Hepatocyte (in vitro differentiated cells): Measurements from ENCODE around the gene KASH5. TPM values are rescaled to one million over a fixed set of nuclear protein-coding genes. Genes with fewer than 3 reads are reported as not detected.

Experiments
- DNase-seq: peaks from one replicate; pipeline ENCODE4 v3.0.0-alpha.2; 2016; ENCODE audit warnings: low spot score
- H2AFZ ChIP-seq: fragments of 200-600 bp; sonication (generic); 2 replicates; pipeline ENCODE4 v1.6.0; 2016; ENCODE audit warnings: antibody characterized with exemption, mild to moderate bottlenecking
- H3K27ac ChIP-seq: fragments of 200-600 bp; sonication (generic); 2 replicates; pipeline ENCODE4 v1.5.1; 2016; ENCODE audit warnings: mild to moderate bottlenecking
- H3K27me3 ChIP-seq: fragments of 200-600 bp; sonication (generic); 2 replicates; pipeline ENCODE4 v1.6.1; 2016
- H3K36me3 ChIP-seq: fragments of 200-600 bp; sonication (generic); replicated peaks from 2 replicates; pipeline ENCODE4 v1.5.1; 2016; ENCODE audit warnings: low read depth; ENCODE audit not compliant: insufficient read depth
- H3K4me1 ChIP-seq: fragments of 200-600 bp; sonication (generic); 2 replicates; pipeline ENCODE4 v1.5.1; 2016; ENCODE audit warnings: mild to moderate bottlenecking, moderate library complexity; ENCODE audit not compliant: insufficient read depth
- H3K4me2 ChIP-seq: fragments of 200-600 bp; sonication (generic); 2 replicates; pipeline ENCODE4 v1.6.0; 2016
- H3K4me3 ChIP-seq: fragments of 200-600 bp; sonication (generic); 2 replicates; pipeline ENCODE4 v1.5.1; 2016; ENCODE audit warnings: mild to moderate bottlenecking
- H3K79me2 ChIP-seq: fragments of 200-600 bp; sonication (generic); 2 replicates; pipeline ENCODE4 v1.6.0; 2017; ENCODE audit warnings: mild to moderate bottlenecking
- H3K9me2 ChIP-seq: fragments of 200-600 bp; sonication (generic); replicated peaks from 2 replicates; pipeline ENCODE4 v1.6.0; 2017; ENCODE audit warnings: mild to moderate bottlenecking; ENCODE audit not compliant: insufficient read depth
- H3K9me3 ChIP-seq: fragments of 200-600 bp; sonication (generic); 2 replicates; pipeline ENCODE4 v1.5.1; 2016; ENCODE audit warnings: low read depth, mild to moderate bottlenecking
- H4K20me1 ChIP-seq: fragments of 200-600 bp; sonication (generic); 2 replicates; pipeline ENCODE4 v1.6.0; 2016; ENCODE audit warnings: mild to moderate bottlenecking; ENCODE audit not compliant: insufficient read depth, poor library complexity, severe bottlenecking
- CTCF ChIP-seq: fragments of 200-600 bp; sonication (generic); IDR thresholded peaks from 2 replicates; pipeline ENCODE4 v1.5.1; 2016; ENCODE audit warnings: antibody characterized with exemption, mild to moderate bottlenecking; ENCODE audit not compliant: poor library complexity
- EZH2 ChIP-seq: fragments of 200-600 bp; sonication (generic); IDR thresholded peaks from 2 replicates; pipeline ENCODE4 v1.6.1; 2016; ENCODE audit warnings: antibody characterized with exemption, mild to moderate bottlenecking, borderline replicate concordance
- EZH2phosphoT487 ChIP-seq: fragments of 200-600 bp; sonication (generic); IDR thresholded peaks from one replicate; pipeline ENCODE4 v1.6.1; 2018; ENCODE audit warnings: antibody characterized with exemption, mild to moderate bottlenecking, low read depth, moderate library complexity; ENCODE audit not compliant: unreplicated experiment, severe bottlenecking
- WGBS: methylation state at CpG from one replicate; pipeline ENCODE4 v1.1.6; 2016; ENCODE audit warnings: low lambda C conversion rate; ENCODE audit errors: missing lambda C conversion rate; 5-methylcytosine and 5-hydroxymethylcytosine counted together
- polyA plus RNA-seq: library from polyadenylated mRNA; unstranded; fragments of >200 nt; fragmentation: Nextera tagmentation; extraction: Ambion mirVana; gene quantifications from 2 replicates; pipeline ENCODE4 v1.2.1, GENCODE V29; 2016
- total RNA-seq: library from RNA; depleted of rRNA; stranded (reverse); fragments of >200 nt; gene quantifications from 2 replicates; pipeline ENCODE4 v1.2.3, GENCODE V29; 2014

KASH5 gene
- total and polyA plus RNA-seq, 2 experiments from 2014 or later, result not detected

- TF ChIP-seq EZH2 (no peak), CTCF (no peak), EZH2phosphoT487 (no peak)
- H3K36me3 ChIP-seq, result no peaks in the 10 kb centered on the region
- 89% methylated on average over 3 of the region's 3 CpGs for WGBS
These were observed 7.7 kb upstream of the KASH5 start for GRCh38 chr19:49380391-49380790.

GRCh38 chr19:49382639-49383038 is 5.4 kb upstream of the KASH5 start:
- no peaks in the 10 kb centered on the region for H3K79me2 ChIP-seq
- no peaks in the 10 kb centered on the region for H3K27me3 ChIP-seq
- 95% methylated on average over 5 of the region's 5 CpGs for WGBS
- H3K9me3 ChIP-seq, result no peaks in the 10 kb centered on the region
- H3K4me2 ChIP-seq, result no peak overlapping the region
- H3K36me3 ChIP-seq, result no peaks in the 10 kb centered on the region
- no peaks in the 10 kb centered on the region for H3K9me2 ChIP-seq
- DNase-seq, result no peak
- H3K4me3 ChIP-seq, result no peak overlapping the region
- H3K27ac ChIP-seq, result no peak overlapping the region
- H4K20me1 ChIP-seq, result no peaks in the 10 kb centered on the region
- TF ChIP-seq EZH2, result no peak
- no peak for TF ChIP-seq EZH2phosphoT487
- TF ChIP-seq CTCF, result no peak
- no peaks in the 10 kb centered on the region for H3K4me1 ChIP-seq
- no peak overlapping the region for H2AFZ ChIP-seq

More at GRCh38 chr19:49380391-49380790, 7.7 kb upstream of the KASH5 start:
- no peak overlapping the region for H2AFZ ChIP-seq
- H3K4me3 ChIP-seq, result no peak overlapping the region
- H3K4me1 ChIP-seq, result no peaks in the 10 kb centered on the region
- H3K4me2 ChIP-seq, result no peak overlapping the region
- no peaks in the 10 kb centered on the region for H3K9me2 ChIP-seq
- no peak overlapping the region for H3K27ac ChIP-seq
- no peaks in the 10 kb centered on the region for H3K79me2 ChIP-seq
- no peak for DNase-seq
- no peaks in the 10 kb centered on the region for H3K9me3 ChIP-seq
- H3K27me3 ChIP-seq, result no peaks in the 10 kb centered on the region
- no peaks in the 10 kb centered on the region for H4K20me1 ChIP-seq

DNA sequence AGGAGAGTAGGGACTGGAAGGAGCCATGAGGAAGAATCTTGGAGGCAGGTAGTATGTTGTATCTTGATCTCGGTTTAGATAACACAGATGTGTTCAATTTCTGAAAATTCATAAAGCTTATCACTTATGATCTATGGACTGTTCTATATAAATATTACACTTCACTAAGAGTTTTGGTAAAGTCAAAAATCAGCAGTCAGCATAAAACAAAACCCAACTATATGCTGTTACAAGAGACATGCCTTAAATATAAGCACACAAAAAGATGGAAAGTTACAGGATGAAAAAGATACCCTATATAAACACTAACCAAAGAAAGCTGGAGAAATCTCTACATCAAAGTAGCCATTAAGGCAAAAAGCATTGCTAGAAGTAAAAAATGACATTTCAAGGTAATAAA is 4.5 kb upstream of the KASH5 start:
- Histone ChIP-seq H2AFZ (no peak overlapping the region), H3K9me3 (no peaks in the 10 kb centered on the region), H4K20me1 (no peaks in the 10 kb centered on the region), H3K4me2 (no peak overlapping the region), H3K4me1 (no peaks in the 10 kb centered on the region), H3K27me3 (no peaks in the 10 kb centered on the region), H3K79me2 (no peaks in the 10 kb centered on the region), H3K27ac (no peak overlapping the region), H3K9me2 (no peaks in the 10 kb centered on the region), H3K36me3 (no peaks in the 10 kb centered on the region), H3K4me3 (no peak overlapping the region)
- TF ChIP-seq CTCF (no peak), EZH2phosphoT487 (no peak)
- 97% methylated on average over 1 of the region's 1 CpG for WGBS
- DNase-seq, result no peak

DNA sequence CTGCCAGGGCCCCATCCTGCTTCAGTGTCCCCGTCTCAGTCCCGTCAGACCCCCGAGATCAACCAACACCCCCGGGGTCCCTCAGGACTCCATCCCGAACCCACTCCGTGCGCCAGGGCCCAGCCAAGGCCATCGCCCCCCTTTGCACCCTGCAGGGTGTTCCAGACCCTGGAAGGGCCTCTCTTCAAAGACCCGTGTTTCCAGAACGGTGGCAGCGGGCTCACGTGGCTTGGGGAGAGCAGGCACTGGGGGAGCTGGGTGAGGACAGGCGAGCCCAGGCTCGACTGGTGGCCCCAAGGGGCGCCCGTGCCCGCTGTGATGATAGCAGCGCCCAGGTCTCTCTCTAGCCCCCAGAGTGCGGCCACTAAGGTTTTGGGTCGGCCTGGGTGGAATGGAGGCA is 1.4 kb downstream of the KASH5 start:
- no peak for TF ChIP-seq EZH2
- no peak for TF ChIP-seq CTCF
- TF ChIP-seq EZH2phosphoT487, result no peak
- H3K79me2 ChIP-seq, result no peaks in the 10 kb centered on the region
- H3K4me1 ChIP-seq, result no peaks in the 10 kb centered on the region
- H3K27me3 ChIP-seq, result no peaks in the 10 kb centered on the region
- H3K27ac ChIP-seq, result no peak overlapping the region
- H4K20me1 ChIP-seq, result no peaks in the 10 kb centered on the region
- H3K36me3 ChIP-seq, result no peaks in the 10 kb centered on the region
- 92% methylated on average over 20 of the region's 20 CpGs for WGBS
- no peak for DNase-seq
- H3K4me3 ChIP-seq, result no peak overlapping the region
- no peak overlapping the region for H2AFZ ChIP-seq
- H3K4me2 ChIP-seq, result no peak overlapping the region
- no peaks in the 10 kb centered on the region for H3K9me3 ChIP-seq
- no peaks in the 10 kb centered on the region for H3K9me2 ChIP-seq
